ENCODE data around the gene TMEM219. TPM values are rescaled to one million over a fixed set of nuclear protein-coding genes. Genes with fewer than 3 reads are reported as not detected.

TMEM219 gene
- total RNA-seq, 1 donor from 2014 or later: 88.0 TPM

DNA sequence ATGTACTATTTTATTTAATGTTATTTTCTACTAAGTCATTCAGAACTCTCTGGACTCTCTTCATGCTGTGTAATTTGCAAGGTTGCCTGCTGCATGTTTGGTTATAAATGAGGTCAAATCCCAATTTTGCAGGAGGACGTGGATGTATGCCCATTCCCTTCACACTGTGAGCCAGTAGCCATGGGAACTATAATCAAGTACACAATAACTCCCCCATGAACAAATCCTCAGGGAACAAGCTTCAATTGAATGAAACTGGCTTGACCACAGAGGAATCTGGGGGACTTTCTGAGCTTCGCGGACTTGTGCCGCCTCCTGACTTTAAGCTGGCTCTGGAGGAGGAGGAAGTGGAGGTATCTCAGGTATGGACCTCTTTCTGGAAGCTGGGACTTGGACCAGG lies 21.2 kb upstream of the TMEM219 start:
- Mint-ChIP-seq H3K9me3 (ENCODE audit: unreplicated experiment) (no peaks in the 10 kb centered on the region), H3K36me3 (ENCODE audit: unreplicated experiment) (no peaks in the 10 kb centered on the region), H3K27ac (ENCODE audit: unreplicated experiment) (no peak overlapping the region), H3K27me3 (ENCODE audit: unreplicated experiment) (no peaks in the 10 kb centered on the region), H3K4me3 (ENCODE audit: unreplicated experiment) (no peak overlapping the region), H3K4me1 (ENCODE audit: low read depth, unreplicated experiment) (no peaks in the 10 kb centered on the region)
- DNase-seq: no peak
- TF ChIP-seq, protein P1, sequence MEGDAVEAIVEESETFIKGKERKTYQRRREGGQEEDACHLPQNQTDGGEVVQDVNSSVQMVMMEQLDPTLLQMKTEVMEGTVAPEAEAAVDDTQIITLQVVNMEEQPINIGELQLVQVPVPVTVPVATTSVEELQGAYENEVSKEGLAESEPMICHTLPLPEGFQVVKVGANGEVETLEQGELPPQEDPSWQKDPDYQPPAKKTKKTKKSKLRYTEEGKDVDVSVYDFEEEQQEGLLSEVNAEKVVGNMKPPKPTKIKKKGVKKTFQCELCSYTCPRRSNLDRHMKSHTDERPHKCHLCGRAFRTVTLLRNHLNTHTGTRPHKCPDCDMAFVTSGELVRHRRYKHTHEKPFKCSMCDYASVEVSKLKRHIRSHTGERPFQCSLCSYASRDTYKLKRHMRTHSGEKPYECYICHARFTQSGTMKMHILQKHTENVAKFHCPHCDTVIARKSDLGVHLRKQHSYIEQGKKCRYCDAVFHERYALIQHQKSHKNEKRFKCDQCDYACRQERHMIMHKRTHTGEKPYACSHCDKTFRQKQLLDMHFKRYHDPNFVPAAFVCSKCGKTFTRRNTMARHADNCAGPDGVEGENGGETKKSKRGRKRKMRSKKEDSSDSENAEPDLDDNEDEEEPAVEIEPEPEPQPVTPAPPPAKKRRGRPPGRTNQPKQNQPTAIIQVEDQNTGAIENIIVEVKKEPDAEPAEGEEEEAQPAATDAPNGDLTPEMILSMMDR (IDR thresholded peaks at IDR 0.05; ENCODE audit: partially characterized antibody, unreplicated experiment): no peak

DNA sequence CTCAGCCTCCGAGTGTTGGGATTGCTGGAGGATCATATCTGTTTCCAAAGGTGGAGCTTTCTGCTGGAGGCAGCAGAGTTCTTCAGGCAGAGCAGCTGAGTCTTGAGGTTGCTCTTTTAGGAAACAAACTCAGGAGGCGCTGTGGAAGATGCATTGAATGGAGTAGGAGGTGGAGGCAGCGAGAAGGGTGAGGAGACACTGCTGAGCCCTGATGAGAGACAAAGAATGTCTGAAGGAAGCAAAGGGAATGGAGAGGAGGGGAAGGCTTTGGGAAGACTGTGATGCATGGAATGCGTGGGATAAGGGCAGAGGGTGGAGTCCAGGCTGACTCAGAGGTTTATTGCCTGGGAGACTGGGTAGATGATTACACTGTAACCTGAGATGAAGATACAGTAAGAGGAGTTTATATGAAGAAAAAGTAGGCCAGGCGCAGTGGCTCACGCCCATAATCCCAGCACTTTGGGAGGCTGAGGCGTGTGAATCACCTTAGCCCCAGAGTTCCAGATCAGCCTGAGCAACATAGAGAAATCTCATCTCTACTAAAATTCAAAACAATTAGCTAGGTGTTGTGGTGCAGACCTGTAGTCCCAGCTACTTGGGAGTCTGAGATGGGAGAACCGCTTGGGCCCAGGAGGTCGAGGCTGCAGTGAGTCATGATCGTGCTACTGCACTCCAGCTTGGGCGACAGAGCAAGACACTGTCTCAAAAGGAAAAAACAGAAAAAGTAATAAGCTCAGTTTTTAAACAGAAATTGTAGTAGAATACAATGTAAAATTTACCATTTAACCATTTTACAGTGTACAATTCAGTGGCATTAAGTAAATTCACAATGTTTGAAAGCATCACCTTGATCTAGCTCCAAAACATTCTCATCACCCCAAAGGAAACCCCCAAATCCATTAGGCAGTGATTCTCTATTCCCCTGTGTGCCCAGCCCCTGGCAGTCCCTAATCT lies 17.8 kb upstream of the TMEM219 start:
- Mint-ChIP-seq H3K27ac (ENCODE audit: unreplicated experiment) (no peak overlapping the region), H3K4me3 (ENCODE audit: unreplicated experiment) (no peak overlapping the region), H3K36me3 (ENCODE audit: unreplicated experiment) (no peaks in the 10 kb centered on the region), H3K9me3 (ENCODE audit: unreplicated experiment) (no peaks in the 10 kb centered on the region), H3K4me1 (ENCODE audit: low read depth, unreplicated experiment) (no peaks in the 10 kb centered on the region), H3K27me3 (ENCODE audit: unreplicated experiment) (no peaks in the 10 kb centered on the region)
- TF ChIP-seq, protein P1 (IDR thresholded peaks at IDR 0.05; ENCODE audit: partially characterized antibody, unreplicated experiment): no peak
- DNase-seq: no peak

DNA sequence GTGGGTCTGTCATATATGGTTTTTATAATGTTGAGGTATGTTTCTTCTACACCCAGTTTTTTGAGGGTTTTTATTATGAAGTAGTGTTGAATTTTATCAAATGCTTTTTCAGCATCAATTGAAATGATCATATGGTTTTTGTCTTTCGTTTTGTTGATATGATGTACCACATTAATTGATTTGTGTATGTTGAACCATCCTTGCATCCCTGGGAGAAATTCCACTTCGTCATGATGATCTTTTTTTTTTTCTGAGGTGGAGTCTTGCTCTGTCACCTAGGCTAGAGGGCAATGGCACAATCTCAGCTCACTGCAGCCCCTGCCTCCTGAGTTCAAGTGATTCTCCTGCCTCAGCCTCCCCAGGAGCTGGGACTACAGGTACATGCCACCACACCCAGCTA lies 14.0 kb upstream of the TMEM219 start:
- no peak overlapping the region for H3K4me3 Mint-ChIP-seq (ENCODE audit: unreplicated experiment)
- no peaks in the 10 kb centered on the region for H3K4me1 Mint-ChIP-seq (ENCODE audit: low read depth, unreplicated experiment)
- no peak overlapping the region for H3K27ac Mint-ChIP-seq (ENCODE audit: unreplicated experiment)
- TF ChIP-seq, protein P1 (IDR thresholded peaks at IDR 0.05; ENCODE audit: partially characterized antibody, unreplicated experiment): no peak
- H3K36me3 Mint-ChIP-seq (ENCODE audit: unreplicated experiment): peaks cover 10% of the 10 kb centered on the region
- H3K27me3 Mint-ChIP-seq (ENCODE audit: unreplicated experiment): no peaks in the 10 kb centered on the region
- H3K9me3 Mint-ChIP-seq (ENCODE audit: unreplicated experiment): peaks cover 6% of the 10 kb centered on the region
- DNase-seq: no peak

DNA sequence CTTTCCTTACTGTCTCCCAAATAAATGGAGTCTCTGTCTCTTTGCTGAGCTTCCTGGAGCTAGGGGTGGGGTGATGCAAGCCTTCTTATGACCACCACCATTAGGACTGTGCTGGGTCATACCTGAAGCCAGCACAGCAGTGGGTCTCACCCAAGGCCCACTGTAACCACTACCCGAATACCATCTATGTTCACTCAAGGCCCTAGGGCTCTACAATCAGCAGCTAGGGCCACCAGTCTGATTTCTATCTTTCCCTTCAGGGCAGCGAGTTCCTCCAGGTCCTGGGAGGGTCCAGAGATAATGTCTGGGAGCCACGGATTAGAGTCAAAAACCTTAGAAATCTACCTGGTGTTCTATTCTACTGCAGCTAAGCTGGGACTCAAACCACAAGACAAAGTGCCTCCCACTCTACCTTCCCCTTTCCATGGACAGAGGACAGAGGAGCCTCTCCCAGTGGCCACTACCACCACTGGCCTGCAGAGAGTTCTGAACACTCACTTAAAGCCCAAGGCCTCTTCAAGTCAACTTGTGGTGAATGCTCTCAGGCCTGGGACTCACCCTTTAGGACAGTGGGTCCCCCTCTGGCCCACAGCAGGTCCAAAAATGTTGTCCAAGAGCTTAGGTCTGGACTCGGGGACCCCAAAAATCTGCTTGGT lies 10.9 kb upstream of the TMEM219 start:
- H3K27ac Mint-ChIP-seq (ENCODE audit: unreplicated experiment): no peak overlapping the region
- H3K27me3 Mint-ChIP-seq (ENCODE audit: unreplicated experiment): no peaks in the 10 kb centered on the region
- H3K4me1 Mint-ChIP-seq (ENCODE audit: low read depth, unreplicated experiment): no peaks in the 10 kb centered on the region
- TF ChIP-seq, protein P1 (IDR thresholded peaks at IDR 0.05; ENCODE audit: partially characterized antibody, unreplicated experiment): no peak
- H3K4me3 Mint-ChIP-seq (ENCODE audit: unreplicated experiment): no peak overlapping the region
- H3K9me3 Mint-ChIP-seq (ENCODE audit: unreplicated experiment): peaks cover 6% of the 10 kb centered on the region
- no peak for DNase-seq
- H3K36me3 Mint-ChIP-seq (ENCODE audit: unreplicated experiment): peaks cover 10% of the 10 kb centered on the region

Measured in glutamatergic neuron (in vitro differentiated cells).